OCI-M1 (cell line): ENCODE measurements around the gene RALGAPA2.
A peak's percentile ranks its signal among the peaks of the same experiment; 100 is the strongest.

Experiments used
- DNase-seq: peaks from one replicate; lab custom pipeline; 2025; lab: John Stamatoyannopoulos, UW

Gene RALGAPA2

GRCh38 chr20:20497242-20497978 is 215.0 kb downstream of the RALGAPA2 start:
- DNase-seq: no peak

- no peak for DNase-seq
Observed at GRCh38 chr20:20495729-20496503, 216.5 kb downstream of the RALGAPA2 start.

GRCh38 chr20:20493701-20494100 is 218.7 kb downstream of the RALGAPA2 start:
- no peak for DNase-seq

GRCh38 chr20:20492521-20493332 is 219.7 kb downstream of the RALGAPA2 start:
- DNase-seq: no peak

- DNase-seq: no peak
Observed at GRCh38 chr20:20491784-20492264, 220.6 kb downstream of the RALGAPA2 start.

- DNase-seq: no peak
Observed at GRCh38 chr20:20491110-20491783, 221.2 kb downstream of the RALGAPA2 start.

GRCh38 chr20:20490673-20491072 is 221.8 kb downstream of the RALGAPA2 start:
- no peak for DNase-seq

GRCh38 chr20:20489648-20490341 is 222.6 kb downstream of the RALGAPA2 start:
- no peak for DNase-seq

- no peak for DNase-seq
Observed at GRCh38 chr20:20489054-20489453, 223.4 kb downstream of the RALGAPA2 start.

GRCh38 chr20:20488388-20488787 is 224.1 kb downstream of the RALGAPA2 start:
- DNase-seq: no peak

GRCh38 chr20:20487811-20488210 is 224.6 kb downstream of the RALGAPA2 start:
- no peak for DNase-seq

- no peak for DNase-seq
Observed at GRCh38 chr20:20483328-20483727, 229.1 kb downstream of the RALGAPA2 start.

- DNase-seq: no peak
Observed at GRCh38 chr20:20482453-20482852, 230.0 kb downstream of the RALGAPA2 start.

GRCh38 chr20:20480689-20481088 is 231.8 kb downstream of the RALGAPA2 start:
- DNase-seq: peak; percentile 14

- no peak for DNase-seq
Observed at GRCh38 chr20:20480126-20480525, 232.3 kb downstream of the RALGAPA2 start.

GRCh38 chr20:20477444-20478041 is 234.9 kb downstream of the RALGAPA2 start:
- no peak for DNase-seq

- DNase-seq: no peak
Observed at GRCh38 chr20:20476504-20476903, 235.9 kb downstream of the RALGAPA2 start.

- no peak for DNase-seq
Observed at GRCh38 chr20:20473657-20474056, 238.8 kb downstream of the RALGAPA2 start.

GRCh38 chr20:20472684-20473274 is 239.7 kb downstream of the RALGAPA2 start:
- no peak for DNase-seq

- DNase-seq: peak; percentile 92
Observed at GRCh38 chr20:20466341-20466879, 246.0 kb downstream of the RALGAPA2 start.
